ENCODE results near the gene ST6GAL1.

GRCh38 chr3:186980989-186981388 lies 50.7 kb downstream of the ST6GAL1 start:
- no peak for TF ChIP-seq CTCF (IDR thresholded peaks at IDR 0.05)
- no peak for TF ChIP-seq POLR2A (IDR thresholded peaks at IDR 0.05)
